ENCODE data around the gene ASGR2. TPM values are rescaled to one million over a fixed set of nuclear protein-coding genes. Genes with fewer than 3 reads are reported as not detected.
"Not testable (repeated sequence)": the region's sequence is repeated elsewhere in the genome, so short reads cannot be mapped to it uniquely, and the experiment has no call there.

ASGR2 gene
- total RNA-seq, 1 donor from 2014 or later: not detected

GRCh38 chr17:7108560-7108925 is 6.1 kb downstream of the ASGR2 start:
- no peak for DNase-seq (ENCODE audit: low read depth)
- peaks cover 6% of the 10 kb centered on the region for H3K27me3 ChIP-seq (ENCODE audit: control insufficient read depth, insufficient read depth, low read length)
- no peaks in the 10 kb centered on the region for H3K36me3 ChIP-seq (ENCODE audit: control insufficient read depth, insufficient read depth, low read length)
- TF ChIP-seq CTCF (IDR thresholded peaks at IDR 0.05; ENCODE audit: insufficient read depth, low read length, poor library complexity, severe bottlenecking): no peak
- no peak overlapping the region for H3K4me3 ChIP-seq (ENCODE audit: low read depth, low read length)

GRCh38 chr17:7107795-7108559 is 6.6 kb downstream of the ASGR2 start:
- Histone ChIP-seq H3K36me3 (ENCODE audit: control insufficient read depth, insufficient read depth, low read length) (no peaks in the 10 kb centered on the region), H3K4me3 (ENCODE audit: low read depth, low read length) (no peak overlapping the region), H3K27me3 (ENCODE audit: control insufficient read depth, insufficient read depth, low read length) (peaks cover 8% of the 10 kb centered on the region)
- no peak for TF ChIP-seq CTCF (IDR thresholded peaks at IDR 0.05; ENCODE audit: insufficient read depth, low read length, poor library complexity, severe bottlenecking)
- no peak for DNase-seq (ENCODE audit: low read depth)

- H3K27me3 ChIP-seq (ENCODE audit: control insufficient read depth, insufficient read depth, low read length): peaks cover 12% of the 10 kb centered on the region
- H3K4me3 ChIP-seq (ENCODE audit: low read depth, low read length): no peak overlapping the region
- no peak for TF ChIP-seq CTCF (IDR thresholded peaks at IDR 0.05; ENCODE audit: insufficient read depth, low read length, poor library complexity, severe bottlenecking)
- H3K36me3 ChIP-seq (ENCODE audit: control insufficient read depth, insufficient read depth, low read length): no peaks in the 10 kb centered on the region
- DNase-seq (ENCODE audit: low read depth): no peak
Measured at GRCh38 chr17:7107012-7107754, 7.4 kb downstream of the ASGR2 start.

DNA sequence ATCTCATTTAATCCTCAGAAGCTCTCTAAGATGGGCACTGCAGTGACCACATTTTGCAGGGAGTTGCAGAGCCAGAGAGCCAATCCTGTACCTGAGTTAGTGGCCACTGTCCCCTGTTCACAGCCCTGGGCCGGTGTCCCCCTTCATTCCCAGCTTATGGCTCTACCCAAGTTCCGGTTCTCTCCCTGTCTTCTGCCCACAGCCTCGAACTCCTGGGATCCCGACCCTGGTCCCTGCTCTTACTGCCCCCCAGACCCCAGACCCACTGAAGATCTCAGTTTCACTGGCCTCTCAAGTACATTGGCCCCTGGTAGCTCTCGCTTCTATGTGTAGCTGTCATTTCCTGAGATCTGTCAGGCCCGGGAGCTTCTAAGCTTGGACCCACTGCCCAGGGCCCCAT is 12.2 kb downstream of the ASGR2 start:
- no peak for TF ChIP-seq CTCF (IDR thresholded peaks at IDR 0.05; ENCODE audit: insufficient read depth, low read length, poor library complexity, severe bottlenecking)
- peaks cover 18% of the 10 kb centered on the region for H3K27me3 ChIP-seq (ENCODE audit: control insufficient read depth, insufficient read depth, low read length)
- no peak for DNase-seq (ENCODE audit: low read depth)
- H3K4me3 ChIP-seq (ENCODE audit: low read depth, low read length): no peak overlapping the region
- H3K36me3 ChIP-seq (ENCODE audit: control insufficient read depth, insufficient read depth, low read length): no peaks in the 10 kb centered on the region

GRCh38 chr17:7101531-7101930 is 13.1 kb downstream of the ASGR2 start:
- TF ChIP-seq CTCF (IDR thresholded peaks at IDR 0.05; ENCODE audit: insufficient read depth, low read length, poor library complexity, severe bottlenecking): no peak
- no peak for DNase-seq (ENCODE audit: low read depth)
- Histone ChIP-seq H3K36me3 (ENCODE audit: control insufficient read depth, insufficient read depth, low read length) (no peaks in the 10 kb centered on the region), H3K4me3 (ENCODE audit: low read depth, low read length) (no peak overlapping the region), H3K27me3 (ENCODE audit: control insufficient read depth, insufficient read depth, low read length) (peaks cover 13% of the 10 kb centered on the region)

DNA sequence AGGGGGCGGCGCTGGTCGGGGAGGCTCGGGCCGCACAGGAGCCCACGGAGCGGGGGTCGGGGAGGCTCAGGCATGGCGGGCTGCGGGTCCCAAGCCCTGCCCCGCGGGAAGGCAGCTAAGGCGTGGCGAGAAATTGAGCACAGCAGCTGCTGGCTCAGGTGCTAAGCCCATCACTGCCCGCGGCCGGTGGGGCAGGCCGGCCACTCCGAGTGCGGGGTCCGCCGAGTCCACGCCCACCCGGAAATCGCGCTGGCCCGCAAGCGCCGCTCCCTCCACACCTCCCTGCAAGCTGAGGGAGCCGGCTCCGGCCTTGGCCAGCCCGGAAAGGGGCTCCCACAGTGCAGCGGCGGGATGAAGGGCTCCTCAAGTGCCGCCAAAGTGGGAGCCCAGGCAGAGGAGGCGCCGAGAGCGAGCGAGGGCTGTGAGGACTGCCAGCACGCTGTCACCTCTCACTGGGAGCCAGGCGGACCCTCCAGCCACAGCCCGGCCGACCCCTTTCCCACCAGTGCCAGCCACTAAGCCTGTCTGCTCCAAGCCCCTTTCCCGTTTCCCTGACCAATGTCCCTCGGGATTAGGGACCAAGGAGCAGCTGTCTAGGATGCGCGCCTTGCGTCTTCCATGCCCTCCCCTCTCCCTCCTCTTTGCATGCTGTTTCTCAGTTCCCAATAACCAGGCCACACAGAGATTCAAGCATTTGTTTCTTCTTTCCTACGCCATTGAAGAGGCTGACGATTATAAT is 13.8 kb downstream of the ASGR2 start:
- not testable (repeated sequence) for H3K4me3 ChIP-seq (ENCODE audit: low read depth, low read length); H3K36me3 ChIP-seq (ENCODE audit: control insufficient read depth, insufficient read depth, low read length); DNase-seq (ENCODE audit: low read depth)
- peaks cover 13% of the 10 kb centered on the region for H3K27me3 ChIP-seq (ENCODE audit: control insufficient read depth, insufficient read depth, low read length)

Measured in kidney epithelial cell (primary cell).